NCI-H82 (cell line): ENCODE measurements around the gene MBNL3.

Experiments
- DNase-seq: peaks from one replicate; lab custom pipeline; 2025; lab: John Stamatoyannopoulos, UW

Gene MBNL3

GRCh38 chrX:132415012-132415411, 73.8 kb downstream of the MBNL3 start:
- DNase-seq, result no peak

GRCh38 chrX:132414404-132414803, 74.4 kb downstream of the MBNL3 start:
- DNase-seq, result no peak

- no peak for DNase-seq
Observed at GRCh38 chrX:132413459-132413858, 75.4 kb downstream of the MBNL3 start.

- DNase-seq, result no peak
Observed at GRCh38 chrX:132412208-132412607, 76.6 kb downstream of the MBNL3 start.

- DNase-seq, result no peak
Observed at GRCh38 chrX:132411310-132411977, 77.4 kb downstream of the MBNL3 start.

GRCh38 chrX:132409780-132410556, 78.9 kb downstream of the MBNL3 start:
- DNase-seq, result no peak

GRCh38 chrX:132407691-132408090, 81.1 kb downstream of the MBNL3 start:
- DNase-seq, result peak; percentile 68

GRCh38 chrX:132406106-132406505, 82.7 kb downstream of the MBNL3 start:
- peak; percentile 18 for DNase-seq

GRCh38 chrX:132404266-132404665, 84.6 kb downstream of the MBNL3 start:
- no peak for DNase-seq

- DNase-seq, result no peak
Observed at GRCh38 chrX:132401935-132402334, 86.9 kb downstream of the MBNL3 start.

GRCh38 chrX:132400706-132401105, 88.1 kb downstream of the MBNL3 start:
- DNase-seq, result no peak

- DNase-seq, result no peak
Observed at GRCh38 chrX:132395645-132396044, 93.2 kb downstream of the MBNL3 start.

- peak; percentile 22 for DNase-seq
Observed at GRCh38 chrX:132395026-132395425, 93.8 kb downstream of the MBNL3 start.

- no peak for DNase-seq
Observed at GRCh38 chrX:132394591-132394990, 94.2 kb downstream of the MBNL3 start.

- DNase-seq, result no peak
Observed at GRCh38 chrX:132393992-132394391, 94.8 kb downstream of the MBNL3 start.

GRCh38 chrX:132393485-132393884, 95.4 kb downstream of the MBNL3 start:
- DNase-seq, result no peak

- DNase-seq, result no peak
Observed at GRCh38 chrX:132393085-132393484, 95.8 kb downstream of the MBNL3 start.

- no peak for DNase-seq
Observed at GRCh38 chrX:132390792-132391191, 98.0 kb downstream of the MBNL3 start.

GRCh38 chrX:132389480-132389879, 99.4 kb downstream of the MBNL3 start:
- DNase-seq, result no peak

GRCh38 chrX:132388371-132388770, 100.5 kb downstream of the MBNL3 start:
- DNase-seq, result no peak

- no peak for DNase-seq
Observed at GRCh38 chrX:132384301-132384700, 104.5 kb downstream of the MBNL3 start.

GRCh38 chrX:132382068-132382467, 106.8 kb downstream of the MBNL3 start:
- no peak for DNase-seq

- DNase-seq, result no peak
Observed at GRCh38 chrX:132378281-132378680, 110.6 kb downstream of the MBNL3 start.

GRCh38 chrX:132375941-132376340, 112.9 kb downstream of the MBNL3 start:
- peak; percentile 7 for DNase-seq
